HepG2 (cell line): ENCODE results near the gene CCDC30. TPM values are rescaled to one million over a fixed set of nuclear protein-coding genes. Genes with fewer than 3 reads are reported as not detected.
A peak's percentile ranks its signal among the peaks of the same experiment; 100 is the strongest.

Experiments used
- ATRX ChIP-seq: sonication (generic); formaldehyde crosslinking; IDR thresholded peaks from 2 replicates; pipeline ENCODE4 v1.4.0; 2020; ENCODE audit warnings: missing genetic modification reagents, borderline replicate concordance
- GFI1 ChIP-seq: sonication (generic); formaldehyde crosslinking; IDR thresholded peaks from 2 replicates; pipeline ENCODE4 v1.5.0; 2020; ENCODE audit warnings: missing genetic modification reagents, mild to moderate bottlenecking, borderline replicate concordance
- HDAC1 ChIP-seq: sonication (generic); formaldehyde crosslinking; IDR thresholded peaks from 2 replicates; pipeline ENCODE4 v1.5.1; 2020; ENCODE audit warnings: mild to moderate bottlenecking, missing genetic modification reagents
- HNRNPH1 ChIP-seq: fragments of 200-400 bp; formaldehyde crosslinking; optimal IDR thresholded peaks from 2 replicates; pipeline ENCODE3; 2017; ENCODE audit warnings: mild to moderate bottlenecking, low read depth, low read length
- KDM4B ChIP-seq: sonication (generic); formaldehyde crosslinking; IDR thresholded peaks from 2 replicates; pipeline ENCODE4 v1.4.0; 2020; ENCODE audit warnings: missing genetic modification reagents
- MAF1 ChIP-seq: sonication (generic); formaldehyde crosslinking; IDR thresholded peaks from 2 replicates; pipeline ENCODE4 v1.5.0; 2020; ENCODE audit warnings: missing genetic modification reagents, borderline replicate concordance
- MXD4 ChIP-seq: IDR thresholded peaks from 2 replicates; pipeline ENCODE4 v1.6.1; 2016; ENCODE audit warnings: mild to moderate bottlenecking, missing biosample characterization, missing genetic modification reagents
- NAIF1 ChIP-seq: sonication (generic); formaldehyde crosslinking; IDR thresholded peaks from 2 replicates; pipeline ENCODE4 v1.5.0; 2020; ENCODE audit warnings: mild to moderate bottlenecking, missing genetic modification reagents, borderline replicate concordance
- SCMH1 ChIP-seq: sonication (generic); formaldehyde crosslinking; IDR thresholded peaks from 2 replicates; pipeline ENCODE4 v1.9.0; 2021; ENCODE audit warnings: missing genetic modification reagents, mild to moderate bottlenecking, borderline replicate concordance
- SMYD3 ChIP-seq: sonication (generic); formaldehyde crosslinking; IDR thresholded peaks from 2 replicates; pipeline ENCODE4 v1.8.1; 2023; ENCODE audit warnings: mild to moderate bottlenecking, missing genetic modification reagents
- ZNF460 ChIP-seq: sonication (generic); formaldehyde crosslinking; IDR thresholded peaks from 2 replicates; pipeline ENCODE4 v1.5.1; 2020; ENCODE audit warnings: missing genetic modification reagents, mild to moderate bottlenecking, borderline replicate concordance
- ZNF616 ChIP-seq: sonication (generic); formaldehyde crosslinking; IDR thresholded peaks from 2 replicates; pipeline ENCODE4 v1.5.0; 2020; ENCODE audit warnings: low read depth, mild to moderate bottlenecking, missing genetic modification reagents
- ZNF883 ChIP-seq: sonication (generic); formaldehyde crosslinking; IDR thresholded peaks from 2 replicates; pipeline ENCODE4 v1.5.1; 2020; ENCODE audit warnings: mild to moderate bottlenecking, missing genetic modification reagents; ENCODE audit errors: not compliant biosample characterization
- polyA plus RNA-seq, 8 experiments: library from polyadenylated mRNA; depleted of rRNA in 3 of 8; stranded (reverse) in 7 of 8; unstranded in 1 of 8; fragments of >200 nt; fragmentation: Illumina TruSeq in 4 of 8; extraction: Trizol in 4 of 8; gene quantifications; 2 replicates each; pipeline versions ENCODE4 v1.2.1 to v1.2.3, GENCODE V29; 2011 to 2016; ENCODE audit warnings: low read depth in 4 of 8, missing spikeins in 1 of 8, mixed read lengths in 1 of 8; ENCODE audit not compliant: insufficient read depth in 1 of 8
- total RNA-seq, 5 experiments: library from RNA; depleted of rRNA; stranded (reverse); fragments of >200 nt; fragmentation: Illumina TruSeq; extraction: Trizol; gene quantifications; 2 replicates each; pipeline ENCODE4 v1.2.3, GENCODE V29; 2016; ENCODE audit warnings: low read depth in 1 of 5
- TF ChIP-seq, protein P1 (sequence below): sonication (generic); formaldehyde crosslinking; IDR thresholded peaks from 2 replicates; pipeline ENCODE4 v1.4.0; 2020; ENCODE audit warnings: missing genetic modification reagents
- TF ChIP-seq, protein P2 (sequence below): sonication (generic); formaldehyde crosslinking; IDR thresholded peaks from 2 replicates; pipeline ENCODE4 v1.5.1; 2020; ENCODE audit warnings: mild to moderate bottlenecking, moderate library complexity, missing genetic modification reagents
- TF ChIP-seq, protein P3 (sequence below): sonication (generic); formaldehyde crosslinking; IDR thresholded peaks from 2 replicates; pipeline ENCODE4 v1.4.0; 2020; ENCODE audit warnings: missing genetic modification reagents, low read depth, mild to moderate bottlenecking, borderline replicate concordance
- TF ChIP-seq, protein P4 (sequence below): sonication (generic); formaldehyde crosslinking; IDR thresholded peaks from 2 replicates; pipeline ENCODE4 v1.5.0; 2020; ENCODE audit warnings: missing genetic modification reagents
- TF ChIP-seq, protein P5 (sequence below): sonication (generic); formaldehyde crosslinking; IDR thresholded peaks from 2 replicates; pipeline ENCODE4 v1.8.0; 2022; ENCODE audit warnings: low read depth, missing genetic modification reagents
- TF ChIP-seq, protein P6 (sequence below): sonication (generic); formaldehyde crosslinking; IDR thresholded peaks from 2 replicates; pipeline ENCODE4 v1.4.0; 2020; ENCODE audit warnings: low read depth, mild to moderate bottlenecking, missing genetic modification reagents

The CCDC30 gene
- total and polyA plus RNA-seq, 2 of the 13 experiments (the other 11 are each of a cell fraction or from before 2014, with no cell fraction given): 0.25 to 0.77 TPM

DNA sequence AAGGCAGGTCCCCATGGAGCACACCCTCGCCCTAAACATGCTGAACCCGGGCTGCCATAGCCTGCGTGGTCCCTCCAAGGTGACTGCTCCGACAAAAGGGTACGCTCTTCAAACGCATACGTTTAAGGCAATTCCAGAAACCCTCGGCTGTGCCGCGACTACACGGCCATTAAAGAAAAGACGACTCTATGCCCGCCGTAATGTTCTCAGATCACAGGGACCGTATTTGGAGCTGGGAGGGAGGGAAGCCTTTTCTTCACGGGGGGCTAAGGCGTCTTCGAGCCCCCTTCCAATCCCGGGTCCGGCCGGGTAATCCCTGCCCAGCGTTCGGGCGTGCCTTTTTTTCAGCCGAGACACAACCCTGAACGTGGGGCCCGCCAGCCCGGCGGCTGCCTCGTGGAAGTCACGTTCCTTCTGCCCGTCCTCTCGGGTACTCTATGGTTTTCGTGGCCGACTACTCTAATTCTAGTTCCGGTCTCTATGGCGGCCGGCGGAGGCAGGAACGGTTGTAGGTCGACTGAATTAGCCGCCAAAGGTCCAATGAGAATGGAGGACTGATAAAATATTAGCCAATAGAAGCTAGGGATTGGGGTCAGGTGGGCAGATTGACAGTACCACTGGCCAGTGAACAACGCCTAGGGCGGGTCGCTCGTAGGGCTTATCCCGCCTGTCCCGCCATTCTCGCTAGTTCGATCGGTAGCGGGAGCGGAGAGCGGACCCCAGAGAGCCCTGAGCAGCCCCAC is 218.8 kb downstream of the CCDC30 start, which contains the start of gene YBX1 (continued):
- TF ChIP-seq SMYD3 (CRISPR knock-in tag): no peak
- TF ChIP-seq, protein P1, sequence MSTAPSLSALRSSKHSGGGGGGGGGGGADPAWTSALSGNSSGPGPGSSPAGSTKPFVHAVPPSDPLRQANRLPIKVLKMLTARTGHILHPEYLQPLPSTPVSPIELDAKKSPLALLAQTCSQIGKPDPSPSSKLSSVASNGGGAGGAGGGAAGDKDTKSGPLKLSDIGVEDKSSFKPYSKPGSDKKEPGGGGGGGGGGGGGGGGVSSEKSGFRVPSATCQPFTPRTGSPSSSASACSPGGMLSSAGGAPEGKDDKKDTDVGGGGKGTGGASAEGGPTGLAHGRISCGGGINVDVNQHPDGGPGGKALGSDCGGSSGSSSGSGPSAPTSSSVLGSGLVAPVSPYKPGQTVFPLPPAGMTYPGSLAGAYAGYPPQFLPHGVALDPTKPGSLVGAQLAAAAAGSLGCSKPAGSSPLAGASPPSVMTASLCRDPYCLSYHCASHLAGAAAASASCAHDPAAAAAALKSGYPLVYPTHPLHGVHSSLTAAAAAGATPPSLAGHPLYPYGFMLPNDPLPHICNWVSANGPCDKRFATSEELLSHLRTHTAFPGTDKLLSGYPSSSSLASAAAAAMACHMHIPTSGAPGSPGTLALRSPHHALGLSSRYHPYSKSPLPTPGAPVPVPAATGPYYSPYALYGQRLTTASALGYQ (CRISPR knock-in tag): peak; percentile 54; the same call in 1 of the 2 replicates
- no peak for TF ChIP-seq MAF1 (CRISPR knock-in tag)
- TF ChIP-seq HDAC1: peak; percentile 78; the same call in 1 of the 2 replicates
- peak; percentile 53; the same call in 1 of the 2 replicates for TF ChIP-seq NAIF1 (CRISPR knock-in tag)
- no peak for TF ChIP-seq ZNF616 (CRISPR knock-in tag)
- TF ChIP-seq, protein P2, sequence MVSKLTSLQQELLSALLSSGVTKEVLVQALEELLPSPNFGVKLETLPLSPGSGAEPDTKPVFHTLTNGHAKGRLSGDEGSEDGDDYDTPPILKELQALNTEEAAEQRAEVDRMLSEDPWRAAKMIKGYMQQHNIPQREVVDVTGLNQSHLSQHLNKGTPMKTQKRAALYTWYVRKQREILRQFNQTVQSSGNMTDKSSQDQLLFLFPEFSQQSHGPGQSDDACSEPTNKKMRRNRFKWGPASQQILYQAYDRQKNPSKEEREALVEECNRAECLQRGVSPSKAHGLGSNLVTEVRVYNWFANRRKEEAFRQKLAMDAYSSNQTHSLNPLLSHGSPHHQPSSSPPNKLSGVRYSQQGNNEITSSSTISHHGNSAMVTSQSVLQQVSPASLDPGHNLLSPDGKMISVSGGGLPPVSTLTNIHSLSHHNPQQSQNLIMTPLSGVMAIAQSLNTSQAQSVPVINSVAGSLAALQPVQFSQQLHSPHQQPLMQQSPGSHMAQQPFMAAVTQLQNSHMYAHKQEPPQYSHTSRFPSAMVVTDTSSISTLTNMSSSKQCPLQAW: 0 out of 2 replicates have a peak, but pooled peaks have one; percentile 60
- TF ChIP-seq, protein P3, sequence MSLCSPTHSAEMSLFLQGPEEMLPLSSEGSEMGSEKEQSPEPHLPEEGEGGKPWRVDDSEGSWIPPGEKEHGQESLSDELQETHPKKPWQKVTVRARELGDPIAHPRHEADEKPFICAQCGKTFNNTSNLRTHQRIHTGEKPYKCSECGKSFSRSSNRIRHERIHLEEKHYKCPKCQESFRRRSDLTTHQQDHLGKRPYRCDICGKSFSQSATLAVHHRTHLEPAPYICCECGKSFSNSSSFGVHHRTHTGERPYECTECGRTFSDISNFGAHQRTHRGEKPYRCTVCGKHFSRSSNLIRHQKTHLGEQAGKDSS: peak; percentile 78; the same call in 1 of the 2 replicates
- TF ChIP-seq, protein P4, sequence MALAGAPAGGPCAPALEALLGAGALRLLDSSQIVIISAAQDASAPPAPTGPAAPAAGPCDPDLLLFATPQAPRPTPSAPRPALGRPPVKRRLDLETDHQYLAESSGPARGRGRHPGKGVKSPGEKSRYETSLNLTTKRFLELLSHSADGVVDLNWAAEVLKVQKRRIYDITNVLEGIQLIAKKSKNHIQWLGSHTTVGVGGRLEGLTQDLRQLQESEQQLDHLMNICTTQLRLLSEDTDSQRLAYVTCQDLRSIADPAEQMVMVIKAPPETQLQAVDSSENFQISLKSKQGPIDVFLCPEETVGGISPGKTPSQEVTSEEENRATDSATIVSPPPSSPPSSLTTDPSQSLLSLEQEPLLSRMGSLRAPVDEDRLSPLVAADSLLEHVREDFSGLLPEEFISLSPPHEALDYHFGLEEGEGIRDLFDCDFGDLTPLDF (CRISPR knock-in tag): 0 out of 2 replicates have a peak, but pooled peaks have one; percentile 47
- no peak for TF ChIP-seq SCMH1 (CRISPR knock-in tag)
- TF ChIP-seq, protein P5, sequence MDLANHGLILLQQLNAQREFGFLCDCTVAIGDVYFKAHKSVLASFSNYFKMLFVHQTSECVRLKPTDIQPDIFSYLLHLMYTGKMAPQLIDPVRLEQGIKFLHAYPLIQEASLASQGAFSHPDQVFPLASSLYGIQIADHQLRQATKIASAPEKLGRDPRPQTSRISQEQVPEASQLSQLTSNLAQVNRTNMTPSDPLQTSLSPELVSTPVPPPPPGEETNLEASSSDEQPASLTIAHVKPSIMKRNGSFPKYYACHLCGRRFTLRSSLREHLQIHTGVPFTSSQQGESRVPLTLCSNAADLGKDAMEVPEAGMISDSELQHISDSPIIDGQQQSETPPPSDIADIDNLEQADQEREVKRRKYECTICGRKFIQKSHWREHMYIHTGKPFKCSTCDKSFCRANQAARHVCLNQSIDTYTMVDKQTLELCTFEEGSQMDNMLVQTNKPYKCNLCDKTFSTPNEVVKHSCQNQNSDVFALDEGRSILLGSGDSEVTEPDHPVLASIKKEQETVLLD: 0 out of 2 replicates have a peak, but pooled peaks have one; percentile 56
- no peak for TF ChIP-seq ZNF460
- TF ChIP-seq KDM4B (CRISPR knock-in tag): no peak
- TF ChIP-seq ATRX (CRISPR knock-in tag): no peak
- no peak for TF ChIP-seq GFI1 (CRISPR knock-in tag)
- TF ChIP-seq HNRNPH1: no peak
- TF ChIP-seq ZNF883 (CRISPR knock-in tag): no peak
- TF ChIP-seq, protein P6, sequence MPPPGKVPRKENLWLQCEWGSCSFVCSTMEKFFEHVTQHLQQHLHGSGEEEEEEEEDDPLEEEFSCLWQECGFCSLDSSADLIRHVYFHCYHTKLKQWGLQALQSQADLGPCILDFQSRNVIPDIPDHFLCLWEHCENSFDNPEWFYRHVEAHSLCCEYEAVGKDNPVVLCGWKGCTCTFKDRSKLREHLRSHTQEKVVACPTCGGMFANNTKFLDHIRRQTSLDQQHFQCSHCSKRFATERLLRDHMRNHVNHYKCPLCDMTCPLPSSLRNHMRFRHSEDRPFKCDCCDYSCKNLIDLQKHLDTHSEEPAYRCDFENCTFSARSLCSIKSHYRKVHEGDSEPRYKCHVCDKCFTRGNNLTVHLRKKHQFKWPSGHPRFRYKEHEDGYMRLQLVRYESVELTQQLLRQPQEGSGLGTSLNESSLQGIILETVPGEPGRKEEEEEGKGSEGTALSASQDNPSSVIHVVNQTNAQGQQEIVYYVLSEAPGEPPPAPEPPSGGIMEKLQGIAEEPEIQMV: peak; percentile 87; the same call in 1 of the 2 replicates
- TF ChIP-seq MXD4: peak; percentile 72
